CD4-positive, alpha-beta memory T cell (primary cell): ENCODE results near the gene GAS2L1. TPM values are rescaled to one million over a fixed set of nuclear protein-coding genes. Genes with fewer than 3 reads are reported as not detected.

Source experiments
- CTCF ChIA-PET: fragments of 350-600 bp; sonication (Branson Sonifier 250); formaldehyde crosslinking; loops from one replicate; lab custom pipeline; 2021; ENCODE audit warnings: inconsistent platforms; ENCODE audit not compliant: partially characterized antibody; lab: Charles Lee
- POLR2A ChIA-PET: fragments of 350-600 bp; sonication (Branson Sonifier 250); formaldehyde crosslinking; loops from one replicate; lab custom pipeline; 2021; ENCODE audit not compliant: partially characterized antibody; lab: Charles Lee
- DNase-seq, 5 donors: peaks; one replicate each; pipeline versions ENCODE4 v3.0.0 to v3.0.0-alpha.2; 2020 to 2022; ENCODE audit warnings: mixed read lengths in 1 of 5
- H3K27ac ChIP-seq: one replicate; pipeline ENCODE4 v1.7.0; 2013; ENCODE audit warnings: low read depth, low read length
- H3K27me3 ChIP-seq: 2 replicates; pipeline ENCODE4 v1.7.0; 2013; ENCODE audit warnings: mild to moderate bottlenecking, low read length, moderate library complexity; ENCODE audit not compliant: insufficient read depth
- H3K36me3 ChIP-seq: 2 replicates; pipeline ENCODE4 v1.7.0; 2013; ENCODE audit warnings: mild to moderate bottlenecking, low read length, moderate library complexity; ENCODE audit not compliant: insufficient read depth
- H3K4me1 ChIP-seq: 2 replicates; pipeline ENCODE4 v1.7.0; 2013; ENCODE audit warnings: mild to moderate bottlenecking, low read length, moderate library complexity; ENCODE audit not compliant: insufficient read depth
- H3K4me3 ChIP-seq, 2 donors: one replicate each; pipeline ENCODE4 v1.7.0; 2013; ENCODE audit warnings: low read length in 2 of 2, mild to moderate bottlenecking in 1 of 2
- H3K9me3 ChIP-seq, 2 donors: one replicate each; pipeline ENCODE4 v1.7.0; 2013; ENCODE audit warnings: low read length in 2 of 2, control low read depth in 1 of 2; ENCODE audit not compliant: control insufficient read depth in 1 of 2
- H3K27ac Mint-ChIP-seq, 7 donors: one replicate each; pipeline ENCODE4 v1.8.0; 2020 to 2021; ENCODE audit warnings: mixed read lengths in 7 of 7, mild to moderate bottlenecking in 6 of 7, inconsistent platforms in 3 of 7, moderate library complexity in 3 of 7
- H3K27me3 Mint-ChIP-seq, 2 donors: one replicate each; pipeline ENCODE4 v1.8.0; 2020 to 2021; ENCODE audit warnings: mixed read lengths in 2 of 2
- H3K36me3 Mint-ChIP-seq, 2 donors: one replicate each; pipeline ENCODE4 v1.8.0; 2020 to 2021; ENCODE audit warnings: mixed read lengths in 2 of 2, inconsistent platforms in 1 of 2, mild to moderate bottlenecking in 1 of 2
- H3K4me1 Mint-ChIP-seq, 4 donors: one replicate each; pipeline ENCODE4 v1.8.0; 2020 to 2021; ENCODE audit warnings: mixed read lengths in 4 of 4, mild to moderate bottlenecking in 1 of 4
- H3K4me3 Mint-ChIP-seq, 8 donors: one replicate each; pipeline ENCODE4 v1.8.0; 2020 to 2021; ENCODE audit warnings: mixed read lengths in 8 of 8, mild to moderate bottlenecking in 7 of 8, moderate library complexity in 6 of 8, inconsistent platforms in 3 of 8
- H3K9me3 Mint-ChIP-seq, 8 donors: one replicate each; pipeline ENCODE4 v1.8.0; 2020 to 2021; ENCODE audit warnings: mixed read lengths in 8 of 8, mild to moderate bottlenecking in 5 of 8, inconsistent platforms in 3 of 8, moderate library complexity in 1 of 8
- intact Hi-C: fragments of 100-400 bp; cut with micrococcal nuclease; formaldehyde crosslinking; loops from one replicate; pipeline ENCODE4 v1.15.1; 2023
- polyA plus RNA-seq, 2 donors: library from polyadenylated mRNA; unstranded; fragments of 300-500 nt; fragmentation: Illumina TruSeq; gene quantifications; one replicate each; pipeline ENCODE4 v1.2.3, GENCODE V29; 2021
- total RNA-seq, 2 experiments: library from RNA; stranded (reverse); gene quantifications; one replicate each; pipeline ENCODE4 v1.2.3, GENCODE V29; 2021

GAS2L1 gene
- total and polyA plus RNA-seq, 4 experiments from 2014 or later: 0.47 to 1.2 (median 0.85) TPM

GRCh38 chr22:29309332-29310064 is 3.0 kb downstream of the GAS2L1 start:
- intact Hi-C loops: no loop called here
- no peak for DNase-seq
- no peaks in the 10 kb centered on the region for H3K36me3 ChIP-seq
- H3K27ac ChIP-seq: no peak overlapping the region
- CTCF ChIA-PET: no interaction called here
- H3K9me3 Mint-ChIP-seq: peaks cover 0 to 2% (median 0%) of the 10 kb centered on the region in 8 donors
- peak overlapping the region in 2 of 8 donors; percentile 20 to 39 for H3K4me3 Mint-ChIP-seq
- no peaks in the 10 kb centered on the region for H3K9me3 ChIP-seq
- POLR2A ChIA-PET: no interaction called here
- peak overlapping the region in 2 of 7 donors; percentile 64 to 76 for H3K27ac Mint-ChIP-seq
- peaks cover 23 to 27% of the 10 kb centered on the region in 2 donors for H3K27me3 Mint-ChIP-seq
- H3K27me3 ChIP-seq: peaks cover 15% of the 10 kb centered on the region
- no peak overlapping the region for H3K4me3 ChIP-seq
- H3K4me1 ChIP-seq: peaks cover 34% of the 10 kb centered on the region
- H3K36me3 Mint-ChIP-seq: no peaks in the 10 kb centered on the region
- H3K4me1 Mint-ChIP-seq: peaks cover 17 to 48% (median 33%) of the 10 kb centered on the region in 4 donors

GRCh38 chr22:29310065-29310862 is 3.8 kb downstream of the GAS2L1 start:
- Histone ChIP-seq H3K36me3 (no peaks in the 10 kb centered on the region), H3K9me3 (no peaks in the 10 kb centered on the region), H3K4me3 (no peak overlapping the region), H3K27me3 (peaks cover 20% of the 10 kb centered on the region), H3K27ac (no peak overlapping the region), H3K4me1 (peaks cover 39% of the 10 kb centered on the region)
- H3K9me3 Mint-ChIP-seq: peaks cover 0 to 3% (median 0%) of the 10 kb centered on the region in 8 donors
- H3K27me3 Mint-ChIP-seq: peaks cover 25 to 30% of the 10 kb centered on the region in 2 donors
- H3K4me3 Mint-ChIP-seq: no peak overlapping the region
- CTCF ChIA-PET: no interaction called here
- H3K27ac Mint-ChIP-seq: no peak overlapping the region
- no peaks in the 10 kb centered on the region for H3K36me3 Mint-ChIP-seq
- intact Hi-C loops: no loop called here
- no peak for DNase-seq
- H3K4me1 Mint-ChIP-seq: peaks cover 18 to 47% (median 33%) of the 10 kb centered on the region in 4 donors
- POLR2A ChIA-PET: no interaction called here

DNA sequence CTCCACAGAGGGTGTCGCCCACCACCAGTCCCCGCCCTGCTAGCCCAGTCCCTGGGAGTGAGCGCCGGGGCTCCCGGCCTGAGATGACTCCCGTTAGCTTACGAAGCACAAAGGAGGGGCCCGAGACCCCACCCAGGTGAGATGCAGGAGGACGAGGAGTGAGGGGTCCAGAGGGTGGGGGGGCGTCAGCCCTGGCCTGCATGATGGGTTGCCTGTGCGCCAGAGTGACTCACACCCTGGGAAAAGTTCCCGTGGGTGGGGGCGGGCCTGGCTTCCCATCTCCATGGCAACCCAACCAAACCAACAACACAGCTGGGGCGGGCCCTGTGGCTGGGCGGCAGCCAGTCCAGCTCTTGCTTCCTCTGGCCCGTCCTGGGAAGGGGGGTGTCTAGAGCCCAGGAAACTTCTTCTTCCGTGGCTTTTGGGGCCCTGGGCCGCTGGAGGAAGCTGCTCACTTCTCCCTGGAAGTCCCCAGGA is 4.5 kb downstream of the GAS2L1 start:
- POLR2A ChIA-PET: no interaction called here

DNA sequence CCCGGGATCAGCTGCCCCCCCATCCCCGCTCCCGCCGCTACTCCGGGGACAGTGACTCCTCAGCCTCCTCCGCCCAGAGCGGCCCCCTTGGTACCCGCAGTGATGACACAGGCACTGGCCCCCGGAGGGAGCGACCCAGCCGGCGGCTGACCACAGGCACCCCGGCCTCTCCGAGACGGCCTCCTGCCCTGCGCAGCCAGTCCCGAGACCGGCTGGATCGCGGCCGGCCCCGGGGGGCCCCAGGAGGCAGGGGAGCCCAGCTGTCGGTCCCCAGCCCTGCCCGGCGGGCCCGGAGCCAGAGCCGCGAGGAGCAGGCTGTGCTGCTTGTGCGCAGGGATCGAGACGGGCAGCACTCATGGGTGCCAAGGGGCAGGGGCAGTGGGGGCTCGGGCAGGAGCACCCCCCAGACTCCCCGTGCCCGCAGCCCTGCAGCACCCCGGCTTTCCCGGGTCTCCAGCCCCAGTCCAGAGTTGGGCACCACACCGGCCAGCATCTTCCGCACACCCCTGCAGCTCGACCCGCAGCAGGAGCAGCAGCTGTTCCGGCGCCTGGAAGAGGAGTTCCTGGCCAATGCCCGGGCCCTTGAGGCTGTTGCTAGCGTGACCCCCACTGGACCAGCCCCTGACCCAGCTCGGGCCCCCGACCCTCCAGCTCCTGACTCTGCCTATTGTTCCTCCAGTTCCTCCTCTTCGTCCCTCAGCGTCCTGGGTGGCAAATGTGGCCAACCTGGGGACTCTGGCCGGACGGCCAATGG is 5.2 kb downstream of the GAS2L1 start:
- Mint-ChIP-seq H3K4me1 (peaks cover 16 to 41% (median 29%) of the 10 kb centered on the region in 4 donors), H3K27me3 (peaks cover 28 to 30% of the 10 kb centered on the region in 2 donors), H3K9me3 (peaks cover 0 to 6% (median 0%) of the 10 kb centered on the region in 8 donors), H3K4me3 (no peak overlapping the region), H3K27ac (no peak overlapping the region), H3K36me3 (no peaks in the 10 kb centered on the region)
- no peak overlapping the region for H3K27ac ChIP-seq
- peaks cover 26% of the 10 kb centered on the region for H3K27me3 ChIP-seq
- no peak for DNase-seq
- no peaks in the 10 kb centered on the region for H3K9me3 ChIP-seq
- intact Hi-C loops: no loop called here
- H3K36me3 ChIP-seq: no peaks in the 10 kb centered on the region
- H3K4me1 ChIP-seq: peaks cover 33% of the 10 kb centered on the region
- no peak overlapping the region for H3K4me3 ChIP-seq
- ChIA-PET POLR2A (no interaction called here), CTCF (no interaction called here)

More for the DNA sequence above, 4.5 kb downstream of the GAS2L1 start:
- no peak overlapping the region for H3K27ac Mint-ChIP-seq
- peaks cover 37% of the 10 kb centered on the region for H3K4me1 ChIP-seq
- H3K36me3 ChIP-seq: no peaks in the 10 kb centered on the region
- peaks cover 17 to 44% (median 31%) of the 10 kb centered on the region in 4 donors for H3K4me1 Mint-ChIP-seq
- intact Hi-C loops: no loop called here
- H3K4me3 ChIP-seq: no peak overlapping the region
- no peaks in the 10 kb centered on the region for H3K36me3 Mint-ChIP-seq
- peaks cover 25 to 29% of the 10 kb centered on the region in 2 donors for H3K27me3 Mint-ChIP-seq
- peak in 4 of 5 donors; percentile 27 to 71 (median 42) for DNase-seq
- no peak overlapping the region for H3K27ac ChIP-seq
- CTCF ChIA-PET: no interaction called here
- peaks cover 20% of the 10 kb centered on the region for H3K27me3 ChIP-seq
- H3K9me3 Mint-ChIP-seq: peaks cover 0 to 3% (median 0%) of the 10 kb centered on the region in 8 donors
- H3K4me3 Mint-ChIP-seq: peak overlapping the region in 2 of 8 donors; percentile 10 to 34
- no peaks in the 10 kb centered on the region for H3K9me3 ChIP-seq

DNA sequence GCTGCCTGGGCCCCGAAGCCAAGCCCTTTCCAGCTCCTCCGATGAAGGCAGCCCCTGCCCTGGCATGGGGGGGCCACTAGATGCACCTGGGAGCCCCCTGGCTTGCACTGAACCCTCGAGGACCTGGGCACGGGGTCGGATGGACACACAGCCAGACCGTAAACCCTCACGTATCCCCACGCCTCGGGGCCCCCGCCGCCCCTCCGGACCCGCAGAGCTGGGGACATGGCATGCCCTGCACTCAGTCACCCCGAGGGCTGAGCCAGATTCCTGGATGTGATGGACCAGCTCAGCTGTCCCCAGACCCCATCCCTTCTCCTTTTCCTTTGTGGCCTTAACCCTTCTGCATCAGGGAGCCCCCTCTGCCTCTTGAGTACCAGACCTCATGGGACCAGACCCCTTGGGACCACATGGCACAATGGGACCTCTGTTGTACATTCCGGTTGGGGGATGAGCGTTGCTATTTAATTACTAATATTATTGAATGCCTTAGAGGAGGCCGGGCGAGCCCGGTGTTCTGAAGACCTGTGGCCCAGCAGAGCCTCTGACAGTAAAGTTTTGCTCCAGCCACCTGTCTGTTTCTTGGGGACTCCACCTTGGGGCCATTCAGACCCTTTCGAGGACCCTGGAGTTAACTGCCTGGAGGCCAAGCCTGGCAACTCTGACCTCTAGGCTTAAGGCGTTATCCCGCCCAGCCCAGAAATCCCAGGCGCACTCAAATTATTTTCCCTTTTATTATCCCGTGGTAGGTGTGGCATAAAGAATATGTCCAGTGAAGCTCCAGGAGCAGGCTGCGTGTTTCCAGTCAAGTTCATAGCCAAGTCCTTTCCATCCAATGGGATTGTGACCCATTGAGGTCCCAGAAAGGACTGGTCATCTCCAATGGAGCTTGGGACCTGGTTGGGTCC is 6.0 kb downstream of the GAS2L1 start:
- DNase-seq: no peak
- Histone ChIP-seq H3K27me3 (peaks cover 26% of the 10 kb centered on the region), H3K36me3 (no peaks in the 10 kb centered on the region), H3K27ac (no peak overlapping the region), H3K4me3 (no peak overlapping the region), H3K9me3 (no peaks in the 10 kb centered on the region), H3K4me1 (peaks cover 29% of the 10 kb centered on the region)
- peaks cover 16 to 47% (median 29%) of the 10 kb centered on the region in 4 donors for H3K4me1 Mint-ChIP-seq
- ChIA-PET CTCF (interaction anchor here (1.5 kb wide), 1 partner anchor 24 kb away, joined by 3 read pairs; no protein-coding TSS in a partner anchor), POLR2A (no interaction called here)
- peak overlapping the region in 2 of 8 donors; percentile 25 to 34 for H3K4me3 Mint-ChIP-seq
- intact Hi-C loops: no loop called here
- peaks cover 29 to 33% of the 10 kb centered on the region in 2 donors for H3K27me3 Mint-ChIP-seq
- H3K9me3 Mint-ChIP-seq: peaks cover 0 to 6% (median 0%) of the 10 kb centered on the region in 8 donors
- no peaks in the 10 kb centered on the region for H3K36me3 Mint-ChIP-seq
- H3K27ac Mint-ChIP-seq: peak overlapping the region in 2 of 7 donors; percentile 29 to 50

GRCh38 chr22:29313126-29313575 is 6.7 kb downstream of the GAS2L1 start:
- Mint-ChIP-seq H3K9me3 (peaks cover 0 to 6% (median 0%) of the 10 kb centered on the region in 8 donors), H3K27me3 (peaks cover 29 to 33% of the 10 kb centered on the region in 2 donors), H3K36me3 (no peaks in the 10 kb centered on the region), H3K4me3 (peak overlapping the region in 2 of 8 donors; percentile 25 to 34), H3K4me1 (peaks cover 16 to 47% (median 26%) of the 10 kb centered on the region in 4 donors), H3K27ac (peak overlapping the region in 2 of 7 donors; percentile 29 to 46)
- Histone ChIP-seq H3K9me3 (no peaks in the 10 kb centered on the region), H3K4me3 (no peak overlapping the region), H3K4me1 (peaks cover 28% of the 10 kb centered on the region), H3K27me3 (peaks cover 26% of the 10 kb centered on the region), H3K36me3 (no peaks in the 10 kb centered on the region), H3K27ac (no peak overlapping the region)
- CTCF ChIA-PET: interaction anchor here (1.5 kb wide), 1 partner anchor 24 kb away, joined by 3 read pairs; no protein-coding TSS in a partner anchor
- intact Hi-C loops: no loop called here
- POLR2A ChIA-PET: no interaction called here
- DNase-seq: peak in 1 of 5 donors; percentile 33
